Mucosa of descending colon (tissue), 3 donors: ENCODE data around the gene TMOD1. TPM values are rescaled to one million over a fixed set of nuclear protein-coding genes. Genes with fewer than 3 reads are reported as not detected.
"Not testable (repeated sequence)": the region's sequence is repeated elsewhere in the genome, so short reads cannot be mapped to it uniquely, and the experiment has no call there.

Source experiments
- ATAC-seq: fragments of 200-7000 bp; cut with Tn5 transposase; one replicate; pipeline ENCODE4 v1.9.1; 2020; ENCODE audit warnings: mild to moderate bottlenecking, moderate library complexity
- DNase-seq, 3 donors: peaks; one replicate each; pipeline ENCODE4 v3.0.0-alpha.2; 2020
- H3K36me3 ChIP-seq: fragments of 200-600 bp; one replicate; pipeline ENCODE4 v1.8.0; 2021; ENCODE audit warnings: low read depth, mild to moderate bottlenecking
- H3K4me1 ChIP-seq: fragments of 200-600 bp; one replicate; pipeline ENCODE4 v1.8.0; 2021; ENCODE audit warnings: low read depth, mild to moderate bottlenecking
- H3K4me3 ChIP-seq: fragments of 200-600 bp; one replicate; pipeline ENCODE4 v1.8.0; 2021; ENCODE audit warnings: mild to moderate bottlenecking
- H3K9me3 ChIP-seq: fragments of 200-600 bp; one replicate; pipeline ENCODE4 v1.8.0; 2021; ENCODE audit warnings: mild to moderate bottlenecking
- intact Hi-C, 2 donors: fragments of 100-400 bp; cut with DNase I in 1 of 2; cut with micrococcal nuclease in 1 of 2; formaldehyde crosslinking; loops; one replicate each; pipeline versions ENCODE4 v1.11.0 to v1.11.1; 2022; cut with DNase I, micrococcal nuclease
- total RNA-seq, 3 donors: library from RNA; stranded (reverse); fragmentation: NEBNext Ultra II Directional in 2 of 3; extraction: Animal tissue kit (Norgen Biotek cat#: 25700) in 2 of 3; gene quantifications; one replicate each; pipeline versions ENCODE4 v1.2.1 to v1.2.4, GENCODE V29; 2021 to 2023
- TF ChIP-seq, protein P1 (sequence below): fragments of 200-600 bp; IDR thresholded peaks from one replicate; pipeline ENCODE4 v1.8.0; 2022; ENCODE audit warnings: antibody characterized with exemption, mild to moderate bottlenecking
- donor health status: DM: no; HTN: no; CAD: no; lungs with moderate emphysema.
- donor health status: DM: no; HTN: no; CAD: no.
- donor health status: DM: no; HTN: yes; CAD: no.

Gene TMOD1
- total RNA-seq, 3 donors from 2014 or later = 2.6 to 36.0 (median 3.9) TPM

DNA sequence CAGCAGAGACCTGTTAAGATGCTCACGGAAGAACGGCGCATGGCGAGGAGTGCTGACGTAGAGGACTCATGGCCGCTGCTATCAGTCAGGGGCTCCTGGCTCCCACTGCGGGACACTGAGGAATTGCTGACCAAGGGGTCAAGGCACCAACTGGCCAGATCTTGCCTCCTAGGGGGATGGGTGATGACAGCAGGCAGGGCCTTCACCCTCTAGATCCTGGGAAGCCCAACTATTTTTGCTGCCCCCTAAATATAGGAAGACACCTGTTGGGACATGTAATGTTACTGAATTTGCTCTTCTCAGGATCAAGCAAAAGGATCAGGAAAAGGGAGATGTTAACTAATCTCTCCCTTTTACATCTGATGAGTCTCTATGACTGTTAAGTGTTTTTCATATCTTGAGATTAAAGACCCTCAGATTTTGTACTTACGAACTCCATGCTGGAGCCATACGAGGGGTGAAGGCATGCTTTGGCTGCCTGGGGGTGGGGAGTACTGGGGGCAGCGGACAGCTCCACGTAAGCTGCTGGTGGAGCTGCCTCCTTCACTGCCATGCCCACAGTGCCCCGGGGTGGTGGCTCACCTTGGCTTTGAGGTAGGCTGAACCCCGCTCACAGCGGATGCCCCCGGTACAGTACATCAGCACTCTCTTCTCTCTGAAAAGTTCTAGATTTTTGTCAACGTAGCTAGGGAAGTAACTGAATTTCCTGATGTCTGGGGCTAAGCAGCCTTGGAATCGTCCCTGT is 103.6 kb downstream of the TMOD1 start:
- intact Hi-C loops = loop anchor here in 1 of 2 donors (10.0 kb wide), 1 partner anchor 130 kb away; no protein-coding TSS in a partner anchor
- H3K4me1 ChIP-seq = peaks cover 6% of the 10 kb centered on the region
- peaks cover 5% of the 10 kb centered on the region for H3K36me3 ChIP-seq
- H3K4me3 ChIP-seq = no peak overlapping the region
- DNase-seq (no peak), ATAC-seq (no peak)
- H3K9me3 ChIP-seq = no peaks in the 10 kb centered on the region
- TF ChIP-seq, protein P1, sequence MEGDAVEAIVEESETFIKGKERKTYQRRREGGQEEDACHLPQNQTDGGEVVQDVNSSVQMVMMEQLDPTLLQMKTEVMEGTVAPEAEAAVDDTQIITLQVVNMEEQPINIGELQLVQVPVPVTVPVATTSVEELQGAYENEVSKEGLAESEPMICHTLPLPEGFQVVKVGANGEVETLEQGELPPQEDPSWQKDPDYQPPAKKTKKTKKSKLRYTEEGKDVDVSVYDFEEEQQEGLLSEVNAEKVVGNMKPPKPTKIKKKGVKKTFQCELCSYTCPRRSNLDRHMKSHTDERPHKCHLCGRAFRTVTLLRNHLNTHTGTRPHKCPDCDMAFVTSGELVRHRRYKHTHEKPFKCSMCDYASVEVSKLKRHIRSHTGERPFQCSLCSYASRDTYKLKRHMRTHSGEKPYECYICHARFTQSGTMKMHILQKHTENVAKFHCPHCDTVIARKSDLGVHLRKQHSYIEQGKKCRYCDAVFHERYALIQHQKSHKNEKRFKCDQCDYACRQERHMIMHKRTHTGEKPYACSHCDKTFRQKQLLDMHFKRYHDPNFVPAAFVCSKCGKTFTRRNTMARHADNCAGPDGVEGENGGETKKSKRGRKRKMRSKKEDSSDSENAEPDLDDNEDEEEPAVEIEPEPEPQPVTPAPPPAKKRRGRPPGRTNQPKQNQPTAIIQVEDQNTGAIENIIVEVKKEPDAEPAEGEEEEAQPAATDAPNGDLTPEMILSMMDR = no peak

DNA sequence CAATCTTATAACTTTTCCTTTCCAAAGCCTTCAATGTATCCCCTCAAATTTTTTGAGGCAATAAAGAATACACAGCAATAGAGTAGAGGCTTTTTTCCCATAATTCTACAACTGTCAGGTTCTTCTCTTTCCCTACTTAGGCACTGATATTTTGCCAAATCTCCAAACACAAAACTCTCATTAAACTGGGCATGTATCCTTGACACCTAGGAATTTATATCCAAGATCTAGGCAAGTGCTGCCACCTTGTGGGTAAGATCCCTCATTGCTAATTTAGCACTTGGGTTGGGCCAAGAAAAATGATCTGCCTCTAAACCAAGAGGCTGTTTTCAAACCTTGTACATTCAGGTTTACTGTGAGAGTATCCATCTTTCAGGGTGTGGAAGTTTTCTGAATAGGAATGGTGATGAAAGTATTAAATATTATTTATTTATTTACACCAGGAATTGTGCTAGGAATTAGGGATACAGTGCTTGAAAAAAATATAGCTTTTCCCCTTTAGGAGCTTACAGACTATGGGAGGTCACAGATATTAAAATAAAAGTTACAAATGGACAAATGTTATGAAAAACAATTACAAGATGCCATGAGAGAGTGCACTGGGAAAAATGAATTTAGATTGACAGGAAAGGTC is 114.1 kb downstream of the TMOD1 start:
- intact Hi-C loops = loop anchor here in 1 of 2 donors (5.0 kb wide), 1 partner anchor 148 kb away; no protein-coding TSS in a partner anchor
- ATAC-seq (peak; percentile 86), DNase-seq (peak in 1 of 3 donors; percentile 84)
- no peaks in the 10 kb centered on the region for H3K4me1 ChIP-seq
- TF ChIP-seq, protein P1 = peak; percentile 46
- H3K4me3 ChIP-seq = no peak overlapping the region
- H3K9me3 ChIP-seq = no peaks in the 10 kb centered on the region
- H3K36me3 ChIP-seq = no peaks in the 10 kb centered on the region

DNA sequence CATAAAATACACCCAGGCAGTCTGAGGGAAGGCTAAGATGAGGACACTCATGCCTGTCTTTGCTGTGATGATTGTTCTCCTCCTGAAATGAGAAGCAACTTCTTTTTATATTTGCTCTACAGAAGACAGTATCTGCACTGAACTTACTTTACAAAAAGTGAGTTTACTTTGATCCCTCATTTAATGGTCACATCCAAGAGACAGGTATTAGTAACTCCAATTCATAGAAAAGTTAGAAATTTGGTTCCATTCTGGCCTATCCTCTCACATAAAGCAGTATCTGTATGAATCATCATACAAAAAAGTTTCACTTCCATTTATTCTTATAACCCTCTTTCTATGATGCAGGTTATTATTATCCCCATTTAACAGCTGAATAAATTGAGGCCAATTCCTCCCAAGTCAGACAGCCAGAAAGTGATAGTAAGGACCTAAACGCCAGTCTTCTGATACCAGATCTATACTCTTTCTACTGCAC is 116.5 kb downstream of the TMOD1 start:
- Histone ChIP-seq H3K4me3 (no peak overlapping the region), H3K9me3 (no peaks in the 10 kb centered on the region), H3K36me3 (no peaks in the 10 kb centered on the region), H3K4me1 (no peaks in the 10 kb centered on the region)
- DNase-seq (no peak), ATAC-seq (no peak)
- intact Hi-C loops = loop anchor here in 1 of 2 donors (5.0 kb wide), 1 partner anchor 151 kb away; no protein-coding TSS in a partner anchor
- TF ChIP-seq, protein P1 = no peak

DNA sequence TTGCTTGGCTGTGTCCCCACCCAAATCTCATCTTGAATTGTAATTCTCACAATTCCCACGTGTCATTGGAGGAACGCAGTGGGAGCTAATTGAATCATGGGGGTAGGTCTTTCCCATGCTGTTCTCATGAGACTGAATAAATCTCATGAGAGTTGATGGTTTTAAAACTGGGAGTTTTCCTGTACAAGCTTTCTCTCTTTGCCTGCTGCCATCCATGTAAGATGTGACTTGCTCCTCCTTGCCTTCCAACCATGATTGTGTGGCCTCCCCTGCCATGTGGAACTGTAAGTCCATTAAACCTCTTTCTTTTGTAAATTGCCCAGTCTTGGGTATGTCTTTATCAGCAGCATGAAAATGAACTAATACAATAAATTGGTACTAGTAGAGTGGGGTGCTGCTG is 118.6 kb downstream of the TMOD1 start:
- H3K4me3 ChIP-seq, H3K36me3 ChIP-seq, intact Hi-C loops, H3K9me3 ChIP-seq, ATAC-seq, H3K4me1 ChIP-seq, DNase-seq: not testable (repeated sequence)

DNA sequence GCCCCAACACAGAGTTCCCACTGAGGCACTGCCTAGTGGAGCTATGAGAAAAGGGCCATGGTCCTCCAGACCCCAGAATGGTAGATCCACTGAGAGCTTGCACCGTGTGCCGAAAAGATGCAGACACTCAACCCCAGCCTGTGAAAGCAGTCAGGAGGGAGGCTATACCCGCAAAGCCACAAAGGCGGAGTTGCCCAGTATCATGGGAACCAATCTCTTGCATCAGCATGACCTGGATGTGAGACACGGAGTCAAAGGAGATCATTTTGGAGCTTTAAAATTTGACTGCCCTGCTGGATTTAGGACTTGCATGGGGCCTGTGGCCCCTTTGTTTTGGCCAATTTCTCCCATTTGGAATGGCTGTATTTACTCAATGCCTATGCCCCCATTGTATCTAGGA is 121.0 kb downstream of the TMOD1 start:
- DNase-seq, intact Hi-C loops, H3K9me3 ChIP-seq, H3K4me3 ChIP-seq, H3K4me1 ChIP-seq, ATAC-seq, H3K36me3 ChIP-seq: not testable (repeated sequence)

DNA sequence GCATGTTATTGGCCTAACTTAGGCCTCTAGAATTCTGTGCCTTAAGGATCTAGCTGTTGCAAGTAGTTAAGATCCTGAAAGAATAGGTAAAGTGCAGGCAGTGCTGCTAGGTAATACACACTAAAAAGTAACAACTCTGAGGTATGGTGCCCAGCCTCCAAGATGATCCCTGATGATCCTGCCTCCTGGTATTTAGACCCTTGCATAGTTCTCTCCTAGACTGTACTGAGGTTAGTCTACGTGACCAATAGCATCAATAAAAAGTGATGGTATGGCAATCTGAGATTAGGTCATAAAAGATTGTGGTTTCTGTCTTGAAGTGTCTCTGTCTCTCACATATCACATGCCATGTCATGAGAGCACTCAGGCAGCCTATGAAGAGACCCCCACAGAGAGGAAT is 122.5 kb downstream of the TMOD1 start:
- no peak overlapping the region for H3K4me3 ChIP-seq
- DNase-seq = no peak
- TF ChIP-seq, protein P1 = no peak
- no peaks in the 10 kb centered on the region for H3K9me3 ChIP-seq
- peak; percentile 86 for ATAC-seq
- peaks cover 5% of the 10 kb centered on the region for H3K4me1 ChIP-seq
- intact Hi-C loops = no loop called here
- H3K36me3 ChIP-seq = no peaks in the 10 kb centered on the region
